BE2C (cell line): ENCODE measurements around the gene HOXA6.
A peak's percentile ranks its signal among the peaks of the same experiment; 100 is the strongest.

Experiments used
- DNase-seq: peaks from one replicate; pipeline ENCODE4 v3.0.0-alpha.2; 2020
- H3K27me3 ChIP-seq: fragments of 250-450 bp; sonication (Bioruptor Pico); 2 replicates; pipeline ENCODE4 v1.5.1; 2020; ENCODE audit warnings: mild to moderate bottlenecking
- H3K36me3 ChIP-seq: fragments of 250-450 bp; sonication (Bioruptor Pico); 2 replicates; pipeline ENCODE4 v1.5.1; 2020; ENCODE audit warnings: mild to moderate bottlenecking
- H3K4me1 ChIP-seq: fragments of 250-450 bp; sonication (Bioruptor Pico); 2 replicates; pipeline ENCODE4 v1.5.1; 2020
- H3K4me3 ChIP-seq: 2 replicates; pipeline ENCODE4 v1.5.1; 2011; ENCODE audit warnings: low read depth, low read length
- H3K9me3 ChIP-seq: fragments of 250-450 bp; sonication (Bioruptor Pico); 2 replicates; pipeline ENCODE4 v1.5.1; 2020
- TF ChIP-seq, protein P1 (sequence below): IDR thresholded peaks from 2 replicates; pipeline ENCODE4 v1.5.1; 2012; ENCODE audit warnings: mild to moderate bottlenecking, low read depth, low read length

Gene HOXA6

GRCh38 chr7:27151931-27152815 lies 4.6 kb upstream of the HOXA6 start, which contains the start of gene HOXA3:
HOXA3 (minus strand) TSS chr7:27152583; CDS start chr7:27110640, 41,943 bp downstream.
- H3K4me3 ChIP-seq, result no peak within 1 kb of the TSS; the same call in 1 of the 2 replicates
- H3K36me3 ChIP-seq, result no peaks in the 10 kb centered on the region
- H3K27me3 ChIP-seq, result peaks cover 100% of the 10 kb centered on the region
- TF ChIP-seq, protein P1, sequence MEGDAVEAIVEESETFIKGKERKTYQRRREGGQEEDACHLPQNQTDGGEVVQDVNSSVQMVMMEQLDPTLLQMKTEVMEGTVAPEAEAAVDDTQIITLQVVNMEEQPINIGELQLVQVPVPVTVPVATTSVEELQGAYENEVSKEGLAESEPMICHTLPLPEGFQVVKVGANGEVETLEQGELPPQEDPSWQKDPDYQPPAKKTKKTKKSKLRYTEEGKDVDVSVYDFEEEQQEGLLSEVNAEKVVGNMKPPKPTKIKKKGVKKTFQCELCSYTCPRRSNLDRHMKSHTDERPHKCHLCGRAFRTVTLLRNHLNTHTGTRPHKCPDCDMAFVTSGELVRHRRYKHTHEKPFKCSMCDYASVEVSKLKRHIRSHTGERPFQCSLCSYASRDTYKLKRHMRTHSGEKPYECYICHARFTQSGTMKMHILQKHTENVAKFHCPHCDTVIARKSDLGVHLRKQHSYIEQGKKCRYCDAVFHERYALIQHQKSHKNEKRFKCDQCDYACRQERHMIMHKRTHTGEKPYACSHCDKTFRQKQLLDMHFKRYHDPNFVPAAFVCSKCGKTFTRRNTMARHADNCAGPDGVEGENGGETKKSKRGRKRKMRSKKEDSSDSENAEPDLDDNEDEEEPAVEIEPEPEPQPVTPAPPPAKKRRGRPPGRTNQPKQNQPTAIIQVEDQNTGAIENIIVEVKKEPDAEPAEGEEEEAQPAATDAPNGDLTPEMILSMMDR, result no peak
- peak; percentile 10 for DNase-seq
- H3K9me3 ChIP-seq, result no peaks in the 10 kb centered on the region
- no peaks in the 10 kb centered on the region for H3K4me1 ChIP-seq

- peaks cover 100% of the 10 kb centered on the region for H3K27me3 ChIP-seq
- H3K4me1 ChIP-seq, result no peaks in the 10 kb centered on the region
- H3K9me3 ChIP-seq, result no peaks in the 10 kb centered on the region
- DNase-seq, result no peak
- TF ChIP-seq, protein P1, result no peak
- H3K4me3 ChIP-seq, result peak overlapping the region; percentile 56
- H3K36me3 ChIP-seq, result no peaks in the 10 kb centered on the region
Observed at GRCh38 chr7:27151341-27151930, 3.9 kb upstream of the HOXA6 start.

GRCh38 chr7:27150568-27151340 lies 3.2 kb upstream of the HOXA6 start:
- Histone ChIP-seq H3K4me3 (peak overlapping the region; percentile 56), H3K27me3 (peaks cover 100% of the 10 kb centered on the region), H3K36me3 (no peaks in the 10 kb centered on the region), H3K9me3 (no peaks in the 10 kb centered on the region), H3K4me1 (no peaks in the 10 kb centered on the region)
- peak; percentile 77 for DNase-seq
- TF ChIP-seq, protein P1, result peak; percentile 72

DNA sequence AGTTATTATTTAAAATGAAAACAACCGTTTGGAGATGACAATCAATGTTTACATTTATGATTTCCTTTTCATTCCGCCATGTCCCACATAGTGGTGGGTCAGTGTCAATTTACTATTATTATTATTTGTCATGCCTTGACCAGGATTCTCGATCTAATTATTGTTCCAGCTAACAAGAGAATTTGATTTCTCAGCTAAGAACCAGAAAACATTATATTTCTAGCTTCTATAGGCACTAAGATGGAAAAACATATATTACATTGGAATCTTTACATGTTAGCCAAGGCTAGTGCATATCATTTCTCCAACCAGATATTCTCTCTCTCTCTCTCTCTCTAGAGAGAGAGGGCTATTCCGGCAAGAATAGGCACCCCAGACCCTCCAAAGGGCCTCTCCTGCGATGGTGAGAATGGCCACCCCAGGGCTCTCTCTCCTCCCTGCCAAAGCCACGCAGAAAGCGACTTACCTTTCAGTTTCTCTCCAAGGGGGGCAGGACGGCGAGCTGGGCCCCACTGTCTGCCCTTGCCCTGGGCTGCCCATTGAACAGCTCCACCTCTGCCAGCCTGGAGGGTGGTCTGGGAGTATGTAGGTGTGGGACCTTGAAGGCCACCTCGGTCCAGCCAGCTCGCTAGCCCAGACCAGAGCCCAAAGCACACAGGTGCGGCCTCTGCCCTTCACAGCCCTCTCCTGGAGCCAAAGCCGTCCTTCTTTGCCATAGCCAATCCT lies 2.4 kb upstream of the HOXA6 start:
- H3K27me3 ChIP-seq, result peaks cover 100% of the 10 kb centered on the region
- H3K4me1 ChIP-seq, result no peaks in the 10 kb centered on the region
- no peak for DNase-seq
- TF ChIP-seq, protein P1, result no peak
- peak overlapping the region; percentile 56 for H3K4me3 ChIP-seq
- no peaks in the 10 kb centered on the region for H3K9me3 ChIP-seq
- no peaks in the 10 kb centered on the region for H3K36me3 ChIP-seq

DNA sequence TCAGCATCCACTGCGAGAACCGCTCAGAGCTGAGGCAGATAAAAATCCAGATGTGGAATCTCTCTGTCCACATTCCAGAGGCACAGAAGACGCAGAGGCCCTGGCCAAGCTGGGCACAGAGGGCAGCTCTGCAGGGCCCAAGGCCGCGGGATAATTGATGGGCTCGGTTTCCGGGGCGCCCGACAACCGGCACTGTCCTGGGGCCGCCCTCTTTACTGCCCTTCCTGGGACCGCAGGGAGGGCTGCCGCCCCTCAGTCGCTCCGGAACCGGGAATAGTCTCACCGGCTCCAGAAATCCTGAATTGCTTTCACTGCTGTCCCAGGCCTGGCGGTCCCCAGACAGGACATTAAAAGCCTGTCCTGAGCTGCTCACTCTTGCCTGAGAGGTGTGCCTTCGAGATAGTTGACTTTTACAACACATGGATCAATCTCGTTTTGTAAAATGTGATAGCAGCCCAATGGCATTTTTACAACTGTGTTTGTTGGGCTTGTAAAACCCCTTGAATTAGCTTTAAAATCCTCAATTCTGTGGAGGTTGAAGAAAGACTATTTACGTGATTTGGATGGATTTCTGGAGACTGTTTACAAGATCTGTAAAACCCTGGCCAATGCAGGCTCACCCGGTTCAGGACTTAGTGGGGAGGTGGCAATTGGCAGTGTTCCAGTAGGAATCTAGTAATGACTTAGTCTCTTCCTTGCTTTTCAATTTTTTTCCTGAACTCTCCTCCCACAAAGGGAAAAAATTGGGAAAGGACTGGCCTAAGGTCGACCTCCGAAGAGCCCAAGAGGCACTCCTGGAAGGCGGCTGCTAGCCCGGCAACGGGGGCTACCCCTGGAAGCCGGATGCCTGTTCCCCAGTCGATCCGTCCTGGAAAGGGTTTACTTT lies 1.4 kb upstream of the HOXA6 start:
- TF ChIP-seq, protein P1, result no peak
- Histone ChIP-seq H3K9me3 (no peaks in the 10 kb centered on the region), H3K27me3 (peaks cover 100% of the 10 kb centered on the region), H3K4me1 (no peaks in the 10 kb centered on the region), H3K36me3 (no peaks in the 10 kb centered on the region), H3K4me3 (no peak overlapping the region)
- no peak for DNase-seq
